K562 (cell line): ENCODE measurements around the gene ALPK1. TPM values are rescaled to one million over a fixed set of nuclear protein-coding genes. Genes with fewer than 3 reads are reported as not detected.

ENCODE experiments used
- CBX2 ChIP-seq: fragments of 200-600 bp; sonication (generic); IDR thresholded peaks from one replicate; pipeline ENCODE4 v1.6.1; 2012; ENCODE audit warnings: mild to moderate bottlenecking, low read length, inconsistent platforms; ENCODE audit not compliant: insufficient read depth, poor library complexity, severe bottlenecking
- ELF2 ChIP-seq: fragments of 250-450 bp; sonication (Bioruptor Pico); IDR thresholded peaks from 2 replicates; pipeline ENCODE4 v1.5.0; 2021; ENCODE audit warnings: mild to moderate bottlenecking
- ELK1 ChIP-seq: sonication (generic); formaldehyde crosslinking; IDR thresholded peaks from 2 replicates; pipeline ENCODE4 v1.8.1; 2022; ENCODE audit warnings: missing genetic modification reagents
- ERF ChIP-seq: fragments of 450-650 bp; formaldehyde crosslinking; IDR thresholded peaks from 2 replicates; pipeline ENCODE4 v1.4.0; 2020; ENCODE audit warnings: mild to moderate bottlenecking, mixed read lengths
- ETV1 ChIP-seq: fragments of 450-650 bp; conservative IDR thresholded peaks from 2 replicates; pipeline ENCODE4 v1.6.1; 2016; ENCODE audit warnings: missing genetic modification characterization, control low read depth, low read depth, missing compliant biosample characterization
- HDAC1 ChIP-seq, 2 experiments: fragments of 450-650 bp; IDR thresholded peaks; 2 replicates each; pipeline ENCODE4 v1.6.1; 2016 to 2017; ENCODE audit warnings: inconsistent platforms in 1 of 2, mild to moderate bottlenecking in 1 of 2, moderate library complexity in 1 of 2
- IFI16 ChIP-seq: fragments of 250-450 bp; sonication (Bioruptor Pico); IDR thresholded peaks from 2 replicates; pipeline ENCODE4 v2.1.2; 2022; ENCODE audit warnings: mild to moderate bottlenecking, inconsistent platforms
- KAT8 ChIP-seq: fragments of 450-650 bp; IDR thresholded peaks from 2 replicates; pipeline ENCODE4 v1.6.1; 2016; ENCODE audit warnings: low read depth, mild to moderate bottlenecking
- KDM2B ChIP-seq: fragments of 250-450 bp; sonication (Bioruptor Pico); IDR thresholded peaks from 2 replicates; pipeline ENCODE4 v1.8.0; 2021; ENCODE audit warnings: mild to moderate bottlenecking, moderate library complexity
- POLR2G ChIP-seq: fragments of 200-400 bp; formaldehyde crosslinking; IDR thresholded peaks from 2 replicates; pipeline ENCODE4 v1.6.1; 2017; ENCODE audit warnings: low read depth, mild to moderate bottlenecking, antibody characterized with exemption, low read length, moderate library complexity
- SMARCA4 ChIP-seq: fragments of 450-650 bp; IDR thresholded peaks from 2 replicates; pipeline ENCODE4 v1.6.1; 2016
- SMARCC2 ChIP-seq: fragments of 450-650 bp; IDR thresholded peaks from 2 replicates; pipeline ENCODE4 v1.6.1; 2017; ENCODE audit warnings: antibody characterized with exemption, moderate library complexity, mild to moderate bottlenecking, low read depth
- SREBF1 ChIP-seq: fragments of 150-350 bp; IDR thresholded peaks from 2 replicates; pipeline ENCODE4 v1.6.1; 2014; ENCODE audit warnings: antibody characterized with exemption, low read depth, low read length, borderline replicate concordance
- TAF9B ChIP-seq: fragments of 450-650 bp; IDR thresholded peaks from 2 replicates; pipeline ENCODE4 v1.6.1; 2018; ENCODE audit warnings: mild to moderate bottlenecking; ENCODE audit not compliant: partially characterized antibody
- THRAP3 ChIP-seq: fragments of 450-650 bp; IDR thresholded peaks from 2 replicates; pipeline ENCODE4 v1.6.1; 2016; ENCODE audit warnings: mild to moderate bottlenecking, inconsistent platforms, borderline replicate concordance
- YBX1 ChIP-seq: fragments of 450-650 bp; IDR thresholded peaks from 2 replicates; pipeline ENCODE4 v1.7.1; 2016; ENCODE audit warnings: mild to moderate bottlenecking
- ZC3H11A ChIP-seq: IDR thresholded peaks from 2 replicates; pipeline ENCODE4 v1.6.1; 2012; ENCODE audit warnings: low read depth, low read length, improper control_type of control experiment
- ZNF133 ChIP-seq: fragments of 250-450 bp; sonication (Bioruptor Pico); IDR thresholded peaks from 2 replicates; pipeline ENCODE4 v1.4.0; 2020; ENCODE audit warnings: mild to moderate bottlenecking
- ZNF232 ChIP-seq: sonication (generic); formaldehyde crosslinking; IDR thresholded peaks from 2 replicates; pipeline ENCODE4 v1.8.0; 2022; ENCODE audit warnings: mild to moderate bottlenecking, missing genetic modification reagents
- ZNF280A ChIP-seq: fragments of 450-650 bp; IDR thresholded peaks from 2 replicates; pipeline ENCODE4 v1.6.1; 2018; ENCODE audit warnings: mild to moderate bottlenecking, low read depth; ENCODE audit not compliant: partially characterized antibody
- ZNF589 ChIP-seq: fragments of 200-800 bp; sonication (Bioruptor generic); IDR thresholded peaks from 2 replicates; pipeline ENCODE4 v1.6.1; 2016; ENCODE audit warnings: low read depth, missing genetic modification characterization, missing compliant biosample characterization
- ZNF785 ChIP-seq: fragments of 250-450 bp; sonication (Bioruptor Pico); IDR thresholded peaks from 2 replicates; pipeline ENCODE4 v1.4.0; 2020; ENCODE audit warnings: mild to moderate bottlenecking
- polyA plus RNA-seq, 8 experiments: library from polyadenylated mRNA; depleted of rRNA in 4 of 8; stranded (reverse) in 5 of 8; unstranded in 3 of 8; fragments of >200 nt; fragmentation: Nextera tagmentation in 2 of 8; fragmentation: Illumina TruSeq in 1 of 8; extraction: Ambion mirVana in 2 of 8; extraction: Trizol in 1 of 8; gene quantifications; 2 replicates each; pipeline versions ENCODE4 v1.2.1 to v1.2.3, GENCODE V29; 2011 to 2014; ENCODE audit warnings: inconsistent platforms in 1 of 8, missing spikeins in 1 of 8
- total RNA-seq, 7 experiments: library from RNA; depleted of rRNA in 6 of 7; stranded (reverse); fragments of >200 nt in 6 of 7; fragmentation: Illumina TruSeq in 2 of 7; extraction: Trizol in 2 of 7; gene quantifications; 2 replicates each; pipeline versions ENCODE4 v1.2.1 to v1.2.3, GENCODE V29; 2011 to 2021; ENCODE audit warnings: low replicate concordance in 1 of 7
- TF ChIP-seq, protein P1 (sequence below): fragments of 450-650 bp; formaldehyde crosslinking; IDR thresholded peaks from 2 replicates; pipeline ENCODE4 v1.4.0; 2020; ENCODE audit warnings: mild to moderate bottlenecking, moderate library complexity
- TF ChIP-seq, protein P2 (sequence below): fragments of 250-450 bp; sonication (Bioruptor Pico); IDR thresholded peaks from 2 replicates; pipeline ENCODE4 v1.8.0; 2022; ENCODE audit warnings: moderate library complexity, mild to moderate bottlenecking, inconsistent platforms

ALPK1 gene
- total and polyA plus RNA-seq, 9 of the 15 experiments (the other 6 are each of a cell fraction or from before 2014, with no cell fraction given), result 2.3 to 6.9 (median 4.6) TPM

GRCh38 chr4:112296949-112297880, at the start of gene ALPK1 (continued):
- TF ChIP-seq, protein P1, sequence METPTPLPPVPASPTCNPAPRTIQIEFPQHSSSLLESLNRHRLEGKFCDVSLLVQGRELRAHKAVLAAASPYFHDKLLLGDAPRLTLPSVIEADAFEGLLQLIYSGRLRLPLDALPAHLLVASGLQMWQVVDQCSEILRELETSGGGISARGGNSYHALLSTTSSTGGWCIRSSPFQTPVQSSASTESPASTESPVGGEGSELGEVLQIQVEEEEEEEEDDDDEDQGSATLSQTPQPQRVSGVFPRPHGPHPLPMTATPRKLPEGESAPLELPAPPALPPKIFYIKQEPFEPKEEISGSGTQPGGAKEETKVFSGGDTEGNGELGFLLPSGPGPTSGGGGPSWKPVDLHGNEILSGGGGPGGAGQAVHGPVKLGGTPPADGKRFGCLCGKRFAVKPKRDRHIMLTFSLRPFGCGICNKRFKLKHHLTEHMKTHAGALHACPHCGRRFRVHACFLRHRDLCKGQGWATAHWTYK (CRISPR knock-in tag), result no peak
- no peak for TF ChIP-seq TAF9B
- no peak for TF ChIP-seq KAT8
- no peak for TF ChIP-seq SMARCC2
- no peak for TF ChIP-seq YBX1
- no peak for TF ChIP-seq SMARCA4
- TF ChIP-seq ZNF785, result no peak
- no peak for TF ChIP-seq ZNF133 (CRISPR knock-in tag)
- 0 out of 2 replicates have a peak, but pooled peaks have one; percentile 14 for TF ChIP-seq ELF2 (CRISPR knock-in tag)
- TF ChIP-seq THRAP3, result no peak
- TF ChIP-seq ELK1 (CRISPR knock-in tag), result no peak
- TF ChIP-seq HDAC1 (IDR thresholded peaks at IDR 0.05), result no peak
- TF ChIP-seq CBX2, result no peak
- TF ChIP-seq ZNF589 (CRISPR knock-in tag), result peak; percentile 79
- peak; percentile 71; the same call in 1 of the 2 replicates for TF ChIP-seq ETV1 (tag)
- TF ChIP-seq SREBF1, result no peak
- no peak for TF ChIP-seq ZNF280A
- TF ChIP-seq POLR2G, result no peak
- TF ChIP-seq, protein P2, sequence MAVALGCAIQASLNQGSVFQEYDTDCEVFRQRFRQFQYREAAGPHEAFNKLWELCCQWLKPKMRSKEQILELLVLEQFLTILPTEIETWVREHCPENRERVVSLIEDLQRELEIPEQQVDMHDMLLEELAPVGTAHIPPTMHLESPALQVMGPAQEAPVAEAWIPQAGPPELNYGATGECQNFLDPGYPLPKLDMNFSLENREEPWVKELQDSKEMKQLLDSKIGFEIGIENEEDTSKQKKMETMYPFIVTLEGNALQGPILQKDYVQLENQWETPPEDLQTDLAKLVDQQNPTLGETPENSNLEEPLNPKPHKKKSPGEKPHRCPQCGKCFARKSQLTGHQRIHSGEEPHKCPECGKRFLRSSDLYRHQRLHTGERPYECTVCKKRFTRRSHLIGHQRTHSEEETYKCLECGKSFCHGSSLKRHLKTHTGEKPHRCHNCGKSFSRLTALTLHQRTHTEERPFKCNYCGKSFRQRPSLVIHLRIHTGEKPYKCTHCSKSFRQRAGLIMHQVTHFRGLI (CRISPR knock-in tag), result no peak
- no peak for TF ChIP-seq IFI16 (CRISPR knock-in tag)
- no peak for TF ChIP-seq ZC3H11A
- no peak for TF ChIP-seq ERF (CRISPR knock-in tag)
- no peak for TF ChIP-seq KDM2B
- no peak for TF ChIP-seq ZNF232 (CRISPR knock-in tag)
